OCI-LY3 (cell line): ENCODE measurements around the gene HRAS.

Experiments used
- CTCF ChIP-seq: fragments of 200-600, 300-600 bp; sonication (generic); IDR thresholded peaks from 2 replicates; pipeline ENCODE4 v1.5.1; 2014; ENCODE audit warnings: antibody characterized with exemption, low read length, low read depth
- EZH2phosphoT487 ChIP-seq: fragments of 200-600 bp; shearing (Covaris generic); IDR thresholded peaks from 2 replicates; pipeline ENCODE4 v1.6.1; 2018; ENCODE audit warnings: antibody characterized with exemption, mixed run types, low read depth

GRCh38 chr11:538431-539051 is 3.2 kb upstream of the HRAS start:
- TF ChIP-seq EZH2phosphoT487 (no peak), CTCF (no peak)
